NCI-H748 (cell line): Measurements from ENCODE around the gene DDOST.
"Not testable (repeated sequence)": the region's sequence is repeated elsewhere in the genome, so short reads cannot be mapped to it uniquely, and the experiment has no call there.

Source experiments
- DNase-seq: peaks from one replicate; lab custom pipeline; 2025; ENCODE audit not compliant: unreplicated experiment; lab: John Stamatoyannopoulos, UW

Gene DDOST

GRCh38 chr1:20691872-20692271 is 30.7 kb upstream of the DDOST start:
- DNase-seq = no peak

- no peak for DNase-seq
Measured at GRCh38 chr1:20689645-20690056, 28.5 kb upstream of the DDOST start.

GRCh38 chr1:20686883-20687725 is 25.9 kb upstream of the DDOST start:
- DNase-seq = peak; percentile 10

- no peak for DNase-seq
Measured at GRCh38 chr1:20685741-20686140, 24.6 kb upstream of the DDOST start.

GRCh38 chr1:20685099-20685662 is 24.0 kb upstream of the DDOST start:
- DNase-seq = no peak

- DNase-seq = no peak
Measured at GRCh38 chr1:20684651-20685050, 23.5 kb upstream of the DDOST start.

GRCh38 chr1:20684050-20684620 is 23.0 kb upstream of the DDOST start:
- DNase-seq = no peak

GRCh38 chr1:20683614-20684013 is 22.4 kb upstream of the DDOST start:
- no peak for DNase-seq

- DNase-seq = no peak
Measured at GRCh38 chr1:20682571-20683236, 21.5 kb upstream of the DDOST start.

- DNase-seq = no peak
Measured at GRCh38 chr1:20681999-20682398, 20.8 kb upstream of the DDOST start.

GRCh38 chr1:20680269-20680668 is 19.1 kb upstream of the DDOST start:
- no peak for DNase-seq

GRCh38 chr1:20678599-20678998 is 17.4 kb upstream of the DDOST start:
- no peak for DNase-seq

- DNase-seq = not testable (repeated sequence)
Measured at GRCh38 chr1:20673626-20674025, 12.5 kb upstream of the DDOST start.

- DNase-seq = no peak
Measured at GRCh38 chr1:20672265-20672632, 11.1 kb upstream of the DDOST start.

- DNase-seq = no peak
Measured at GRCh38 chr1:20670936-20671335, 9.8 kb upstream of the DDOST start.

GRCh38 chr1:20668581-20668980 is 7.4 kb upstream of the DDOST start:
- DNase-seq = no peak

- DNase-seq = peak; percentile 4
Measured at GRCh38 chr1:20666804-20667203, 5.6 kb upstream of the DDOST start.

GRCh38 chr1:20666146-20666545 is 5.0 kb upstream of the DDOST start:
- no peak for DNase-seq

- DNase-seq = no peak
Measured at GRCh38 chr1:20665726-20666125, 4.6 kb upstream of the DDOST start.

- DNase-seq = no peak
Measured at GRCh38 chr1:20663969-20664715, 3.0 kb upstream of the DDOST start.

- DNase-seq = no peak
Measured at GRCh38 chr1:20663365-20663764, 2.2 kb upstream of the DDOST start.
